Measurements from ENCODE around the gene PCDH9. TPM values are rescaled to one million over a fixed set of nuclear protein-coding genes. Genes with fewer than 3 reads are reported as not detected.

The PCDH9 gene
- total and polyA plus RNA-seq, 7 experiments from 2014 or later = 0.08 to 1.3 (median 0.21) TPM

- H3K4me3 Mint-ChIP-seq = no peak overlapping the region
- no peak for ATAC-seq
These were observed 907.2 kb downstream of the PCDH9 start for GRCh38 chr13:66322936-66323335.

GRCh38 chr13:66322193-66322740 lies 907.9 kb downstream of the PCDH9 start:
- H3K4me3 Mint-ChIP-seq = no peak overlapping the region
- ChIA-PET POLR2A (no interaction called here), CTCF (no interaction called here)
- H3K4me1 ChIP-seq (ENCODE audit: control insufficient read depth in 2 of 2, insufficient read depth in 2 of 2, low read length in 2 of 2) = no peaks in the 10 kb centered on the region
- intact Hi-C loops (cut with micrococcal nuclease) = no loop called here
- H3K4me1 Mint-ChIP-seq = no peaks in the 10 kb centered on the region
- H3K4me3 ChIP-seq (ENCODE audit: low read length) = no peak overlapping the region
- no peaks in the 10 kb centered on the region for H3K36me3 Mint-ChIP-seq
- DNase-seq (no peak), ATAC-seq (no peak)
- H3K36me3 ChIP-seq (ENCODE audit: control insufficient read depth in 2 of 3, insufficient read depth in 3 of 3, low read length in 3 of 3) = no peaks in the 10 kb centered on the region
- H3K27me3 Mint-ChIP-seq = no peaks in the 10 kb centered on the region
- H3K27ac ChIP-seq (ENCODE audit: low read depth, low read length) = no peak overlapping the region
- H3K27me3 ChIP-seq (ENCODE audit: control insufficient read depth in 2 of 2, insufficient read depth in 2 of 2, low read length in 2 of 2) = no peaks in the 10 kb centered on the region
- no peaks in the 10 kb centered on the region for H3K9me3 ChIP-seq (ENCODE audit: control insufficient read depth in 2 of 3, low read length in 3 of 3)
- H3K27ac Mint-ChIP-seq = no peak overlapping the region
- peaks cover 0 to 9% (median 0%) of the 10 kb centered on the region in 11 donors for H3K9me3 Mint-ChIP-seq

More at GRCh38 chr13:66322936-66323335, 907.2 kb downstream of the PCDH9 start:
- Histone ChIP-seq H3K4me3 (ENCODE audit: low read length) (no peak overlapping the region), H3K4me1 (ENCODE audit: control insufficient read depth in 2 of 2, insufficient read depth in 2 of 2, low read length in 2 of 2) (no peaks in the 10 kb centered on the region), H3K36me3 (ENCODE audit: control insufficient read depth in 2 of 3, insufficient read depth in 3 of 3, low read length in 3 of 3) (no peaks in the 10 kb centered on the region), H3K9me3 (ENCODE audit: control insufficient read depth in 2 of 3, low read length in 3 of 3) (no peaks in the 10 kb centered on the region), H3K27ac (ENCODE audit: low read depth, low read length) (no peak overlapping the region), H3K27me3 (ENCODE audit: control insufficient read depth in 2 of 2, insufficient read depth in 2 of 2, low read length in 2 of 2) (no peaks in the 10 kb centered on the region)
- no peak for DNase-seq
- Mint-ChIP-seq H3K36me3 (no peaks in the 10 kb centered on the region), H3K9me3 (peaks cover 0 to 9% (median 0%) of the 10 kb centered on the region in 11 donors), H3K27me3 (no peaks in the 10 kb centered on the region), H3K4me1 (no peaks in the 10 kb centered on the region), H3K27ac (no peak overlapping the region)
- ChIA-PET CTCF (no interaction called here), POLR2A (no interaction called here)
- intact Hi-C loops (cut with micrococcal nuclease) = no loop called here

- H3K27me3 ChIP-seq (ENCODE audit: control insufficient read depth in 2 of 2, insufficient read depth in 2 of 2, low read length in 2 of 2) = no peaks in the 10 kb centered on the region
- H3K4me3 ChIP-seq (ENCODE audit: low read length) = no peak overlapping the region
- H3K27ac Mint-ChIP-seq = no peak overlapping the region
- ChIA-PET CTCF (no interaction called here), POLR2A (no interaction called here)
- no peak for ATAC-seq
- H3K27me3 Mint-ChIP-seq = no peaks in the 10 kb centered on the region
- H3K9me3 ChIP-seq (ENCODE audit: control insufficient read depth in 2 of 3, low read length in 3 of 3) = no peaks in the 10 kb centered on the region
- H3K4me1 Mint-ChIP-seq = no peaks in the 10 kb centered on the region
- no peaks in the 10 kb centered on the region for H3K4me1 ChIP-seq (ENCODE audit: control insufficient read depth in 2 of 2, insufficient read depth in 2 of 2, low read length in 2 of 2)
- no peak for DNase-seq
- no peaks in the 10 kb centered on the region for H3K36me3 Mint-ChIP-seq
- H3K4me3 Mint-ChIP-seq = no peak overlapping the region
- H3K36me3 ChIP-seq (ENCODE audit: control insufficient read depth in 2 of 3, insufficient read depth in 3 of 3, low read length in 3 of 3) = no peaks in the 10 kb centered on the region
- H3K27ac ChIP-seq (ENCODE audit: low read depth, low read length) = no peak overlapping the region
- H3K9me3 Mint-ChIP-seq = peaks cover 0 to 11% (median 1%) of the 10 kb centered on the region in 11 donors
- intact Hi-C loops (cut with micrococcal nuclease) = no loop called here
These were observed 915.2 kb downstream of the PCDH9 start for GRCh38 chr13:66314911-66315310.

GRCh38 chr13:66313413-66313812 lies 916.7 kb downstream of the PCDH9 start:
- Histone ChIP-seq H3K4me3 (ENCODE audit: low read length) (no peak overlapping the region), H3K27me3 (ENCODE audit: control insufficient read depth in 2 of 2, insufficient read depth in 2 of 2, low read length in 2 of 2) (no peaks in the 10 kb centered on the region), H3K4me1 (ENCODE audit: control insufficient read depth in 2 of 2, insufficient read depth in 2 of 2, low read length in 2 of 2) (no peaks in the 10 kb centered on the region), H3K36me3 (ENCODE audit: control insufficient read depth in 2 of 3, insufficient read depth in 3 of 3, low read length in 3 of 3) (no peaks in the 10 kb centered on the region), H3K27ac (ENCODE audit: low read depth, low read length) (no peak overlapping the region), H3K9me3 (ENCODE audit: control insufficient read depth in 2 of 3, low read length in 3 of 3) (no peaks in the 10 kb centered on the region)
- H3K9me3 Mint-ChIP-seq = peaks cover 0 to 9% (median 1%) of the 10 kb centered on the region in 11 donors
- H3K27ac Mint-ChIP-seq = no peak overlapping the region
- no peaks in the 10 kb centered on the region for H3K4me1 Mint-ChIP-seq
- DNase-seq (no peak), ATAC-seq (no peak)
- POLR2A ChIA-PET = no interaction called here
- H3K4me3 Mint-ChIP-seq = no peak overlapping the region
- CTCF ChIA-PET = no interaction called here
- no peaks in the 10 kb centered on the region for H3K36me3 Mint-ChIP-seq
- intact Hi-C loops (cut with micrococcal nuclease) = no loop called here
- no peaks in the 10 kb centered on the region for H3K27me3 Mint-ChIP-seq

GRCh38 chr13:66312312-66313087 lies 917.6 kb downstream of the PCDH9 start:
- intact Hi-C loops (cut with micrococcal nuclease) = no loop called here
- Histone ChIP-seq H3K36me3 (ENCODE audit: control insufficient read depth in 2 of 3, insufficient read depth in 3 of 3, low read length in 3 of 3) (no peaks in the 10 kb centered on the region), H3K27ac (ENCODE audit: low read depth, low read length) (no peak overlapping the region), H3K4me3 (ENCODE audit: low read length) (no peak overlapping the region), H3K9me3 (ENCODE audit: control insufficient read depth in 2 of 3, low read length in 3 of 3) (no peaks in the 10 kb centered on the region), H3K4me1 (ENCODE audit: control insufficient read depth in 2 of 2, insufficient read depth in 2 of 2, low read length in 2 of 2) (no peaks in the 10 kb centered on the region), H3K27me3 (ENCODE audit: control insufficient read depth in 2 of 2, insufficient read depth in 2 of 2, low read length in 2 of 2) (no peaks in the 10 kb centered on the region)
- DNase-seq = no peak
- H3K27me3 Mint-ChIP-seq = no peaks in the 10 kb centered on the region
- CTCF ChIA-PET = no interaction called here
- H3K36me3 Mint-ChIP-seq = no peaks in the 10 kb centered on the region
- POLR2A ChIA-PET = no interaction called here
- H3K9me3 Mint-ChIP-seq = peaks cover 0 to 9% (median 1%) of the 10 kb centered on the region in 11 donors
- ATAC-seq = no peak
- no peak overlapping the region for H3K4me3 Mint-ChIP-seq
- no peak overlapping the region for H3K27ac Mint-ChIP-seq
- no peaks in the 10 kb centered on the region for H3K4me1 Mint-ChIP-seq

GRCh38 chr13:66305961-66306617 lies 924.0 kb downstream of the PCDH9 start:
- POLR2A ChIA-PET = no interaction called here

More at GRCh38 chr13:66305961-66306617, 924.0 kb downstream of the PCDH9 start:
- Mint-ChIP-seq H3K4me3 (no peak overlapping the region), H3K27ac (no peak overlapping the region), H3K9me3 (peaks cover 0 to under 1% (median 0%) of the 10 kb centered on the region in 11 donors), H3K27me3 (no peaks in the 10 kb centered on the region), H3K4me1 (peaks cover 0 to 2% (median 0%) of the 10 kb centered on the region in 7 donors), H3K36me3 (no peaks in the 10 kb centered on the region)
- Histone ChIP-seq H3K9me3 (ENCODE audit: control insufficient read depth in 2 of 3, low read length in 3 of 3) (no peaks in the 10 kb centered on the region), H3K4me3 (ENCODE audit: low read length) (no peak overlapping the region), H3K27me3 (ENCODE audit: control insufficient read depth in 2 of 2, insufficient read depth in 2 of 2, low read length in 2 of 2) (no peaks in the 10 kb centered on the region), H3K27ac (ENCODE audit: low read depth, low read length) (no peak overlapping the region), H3K4me1 (ENCODE audit: control insufficient read depth in 2 of 2, insufficient read depth in 2 of 2, low read length in 2 of 2) (no peaks in the 10 kb centered on the region), H3K36me3 (ENCODE audit: control insufficient read depth in 2 of 3, insufficient read depth in 3 of 3, low read length in 3 of 3) (no peaks in the 10 kb centered on the region)
- DNase-seq (no peak), ATAC-seq (no peak)
- intact Hi-C loops (cut with micrococcal nuclease) = no loop called here
- CTCF ChIA-PET = no interaction called here
